ENCODE measurements around the gene CDK19.
"Not testable (repeated sequence)": the region's sequence is repeated elsewhere in the genome, so short reads cannot be mapped to it uniquely, and the experiment has no call there.

CDK19 gene

DNA sequence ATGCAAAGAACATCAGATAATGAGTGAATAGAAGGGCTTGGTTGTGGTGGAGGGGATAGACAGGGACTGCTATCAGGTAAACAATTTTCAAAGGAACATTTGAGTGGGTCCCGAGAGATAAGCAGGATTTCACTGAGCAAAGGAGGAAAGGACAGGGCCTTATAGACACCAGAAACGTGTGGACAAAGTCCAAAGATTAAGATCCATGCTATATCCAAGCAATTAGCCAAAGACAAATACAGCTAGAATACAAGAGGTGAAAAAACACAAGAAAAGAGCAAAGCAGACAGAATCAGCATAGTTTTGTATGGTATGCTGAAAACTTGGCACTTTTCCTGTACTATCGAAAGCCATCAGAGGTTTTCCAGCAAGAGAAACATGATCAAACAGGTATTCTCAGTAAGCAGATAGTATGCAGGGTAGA lies 59.8 kb downstream of the CDK19 start:
- DNase-seq, result no peak

DNA sequence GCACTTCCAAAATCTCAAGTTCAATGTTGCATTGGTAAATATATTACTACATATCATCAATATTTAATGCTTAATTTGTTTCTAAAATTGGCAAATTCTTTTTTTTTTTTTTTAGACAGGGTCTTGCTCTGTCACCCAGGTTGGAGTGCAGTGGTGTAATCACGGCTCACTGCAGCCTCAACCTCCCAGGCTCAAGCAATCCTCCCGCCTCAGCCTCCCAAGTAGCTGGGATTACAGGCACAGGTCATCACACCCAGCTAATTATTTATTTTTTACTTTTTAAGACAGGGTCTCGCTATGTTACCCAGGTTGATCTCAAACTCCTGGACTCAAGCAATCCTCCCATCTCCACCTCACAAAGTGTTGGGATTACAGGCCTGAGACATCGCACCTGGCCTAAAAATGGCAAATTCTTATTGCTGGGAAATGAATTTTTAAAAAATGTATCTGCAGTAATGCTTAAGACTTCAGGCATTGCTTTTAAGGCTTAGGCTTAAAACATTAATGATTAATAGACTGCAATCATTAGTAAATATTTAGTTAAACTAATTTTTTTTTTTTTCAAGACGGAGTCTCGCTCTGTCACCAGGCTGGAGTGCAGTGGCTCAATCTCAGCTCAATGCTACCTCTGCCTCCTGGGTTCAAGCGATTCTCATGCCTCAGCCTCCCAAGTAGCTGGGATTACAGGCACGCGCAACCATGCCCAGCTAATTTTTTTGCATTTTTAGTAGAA lies 61.2 kb downstream of the CDK19 start:
- DNase-seq, result not testable (repeated sequence)

DNA sequence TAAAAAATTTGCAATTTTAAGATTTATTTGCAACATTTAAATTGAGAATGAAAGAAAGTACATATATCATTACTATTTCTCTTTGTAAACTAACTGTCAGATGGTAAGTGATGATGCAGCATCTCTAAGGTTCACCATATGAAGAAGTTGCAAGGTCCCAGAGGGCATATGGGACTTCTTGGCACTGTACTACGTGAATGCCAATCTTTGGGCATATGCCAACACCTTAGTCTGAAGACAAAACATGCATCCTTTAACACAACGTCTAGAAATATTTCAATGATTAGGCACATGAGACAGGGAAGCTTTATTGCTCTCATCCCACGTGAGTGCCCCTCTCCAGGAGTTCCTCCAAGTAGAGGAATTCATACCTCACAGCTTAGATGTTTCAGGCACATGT lies 66.8 kb downstream of the CDK19 start:
- no peak for DNase-seq

DNA sequence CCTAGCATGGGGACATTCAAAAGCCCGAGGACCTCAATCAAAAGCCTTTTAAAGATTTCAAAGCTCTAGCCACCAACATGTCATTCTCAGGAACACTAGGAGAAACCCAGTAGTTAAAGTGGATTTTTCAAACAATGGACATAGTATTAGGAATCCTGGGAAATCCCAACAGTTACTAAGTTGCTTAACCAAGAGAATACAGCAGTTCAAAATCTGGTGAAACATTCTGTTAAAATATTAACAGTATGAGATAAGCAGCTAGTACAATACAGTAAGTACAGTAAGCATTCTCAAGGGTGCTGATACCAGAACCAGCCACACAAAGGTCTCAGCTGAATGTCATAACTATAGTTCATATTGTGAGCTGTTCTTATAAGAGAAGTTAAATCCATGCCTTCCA lies 68.6 kb downstream of the CDK19 start:
- DNase-seq, result no peak

DNA sequence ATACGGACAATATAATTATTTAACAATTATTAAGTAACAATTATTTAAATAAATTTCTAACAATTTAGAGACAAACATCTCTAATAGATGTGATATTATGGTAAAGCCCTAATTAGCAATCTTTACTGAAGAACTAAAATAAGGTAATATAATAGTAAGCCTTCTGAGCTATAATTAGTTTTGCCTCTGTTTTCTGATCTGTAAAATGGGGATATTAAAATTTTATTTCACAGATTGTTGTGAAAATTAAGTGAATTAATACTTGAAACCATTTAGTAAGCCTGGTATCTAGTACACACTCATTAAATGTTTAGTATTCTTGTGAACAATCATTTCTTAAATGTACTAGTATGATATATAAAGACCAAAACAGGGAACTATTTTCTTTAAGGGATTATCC lies 70.3 kb downstream of the CDK19 start:
- no peak for DNase-seq

DNA sequence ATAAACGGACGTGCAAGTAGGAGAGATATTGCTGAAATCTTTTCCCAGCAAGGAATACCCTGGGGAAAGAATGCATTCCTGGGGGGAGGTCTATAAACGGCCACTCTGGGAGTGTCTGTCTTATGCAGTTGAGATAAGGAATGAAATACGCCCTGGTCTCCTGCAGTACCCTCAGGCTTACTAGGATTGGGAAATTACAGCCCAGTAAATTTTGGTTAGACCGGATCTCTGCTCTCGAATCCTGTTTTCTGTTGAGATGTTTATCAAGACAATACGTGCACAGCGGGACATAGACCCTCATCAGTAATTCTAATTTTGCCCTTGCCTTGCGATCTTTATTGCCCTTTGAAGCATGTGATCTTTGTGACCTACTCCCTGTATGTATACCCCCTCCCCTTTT lies 72.7 kb downstream of the CDK19 start:
- DNase-seq, result not testable (repeated sequence)

DNA sequence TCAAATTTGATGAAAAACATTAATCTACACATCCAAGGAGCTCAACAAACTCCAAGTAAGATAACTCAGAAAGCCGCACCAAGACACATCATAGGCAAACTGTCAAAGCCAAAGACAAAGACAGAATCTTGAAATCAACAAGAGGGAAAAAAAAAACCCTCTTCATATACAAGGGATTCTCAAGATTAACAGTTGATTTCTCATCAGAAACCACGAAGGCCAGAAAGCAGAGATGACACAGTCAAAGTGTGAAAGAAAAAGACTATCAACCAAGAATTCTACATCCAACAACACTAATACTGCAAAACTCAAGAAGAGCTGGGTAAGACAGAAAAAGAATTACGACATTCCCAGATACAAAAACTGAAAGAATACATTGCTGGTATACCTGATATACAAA lies 73.8 kb downstream of the CDK19 start:
- no peak for DNase-seq

DNA sequence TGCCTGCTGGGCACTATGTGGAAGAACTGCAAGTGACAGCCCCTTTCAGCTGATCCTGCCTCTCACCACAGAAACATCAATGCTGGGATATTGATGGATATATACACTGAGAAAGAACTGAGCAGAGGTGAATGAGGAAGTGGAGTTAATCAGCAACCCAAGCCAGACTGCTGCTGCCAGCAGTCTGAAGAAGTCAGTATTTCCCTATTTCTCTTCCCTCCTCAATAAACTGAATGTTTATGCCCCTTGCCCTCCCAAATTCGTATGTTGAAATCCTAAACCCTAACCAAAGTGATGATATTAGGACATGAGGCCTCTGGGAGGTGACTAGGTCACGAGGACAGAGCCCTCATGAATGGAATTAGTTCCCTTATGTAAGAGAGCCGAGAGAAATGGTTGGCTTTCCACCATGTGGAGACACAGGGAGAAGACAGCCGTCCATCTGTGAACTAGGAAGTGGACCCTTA lies 76.3 kb downstream of the CDK19 start:
- DNase-seq, result no peak

DNA sequence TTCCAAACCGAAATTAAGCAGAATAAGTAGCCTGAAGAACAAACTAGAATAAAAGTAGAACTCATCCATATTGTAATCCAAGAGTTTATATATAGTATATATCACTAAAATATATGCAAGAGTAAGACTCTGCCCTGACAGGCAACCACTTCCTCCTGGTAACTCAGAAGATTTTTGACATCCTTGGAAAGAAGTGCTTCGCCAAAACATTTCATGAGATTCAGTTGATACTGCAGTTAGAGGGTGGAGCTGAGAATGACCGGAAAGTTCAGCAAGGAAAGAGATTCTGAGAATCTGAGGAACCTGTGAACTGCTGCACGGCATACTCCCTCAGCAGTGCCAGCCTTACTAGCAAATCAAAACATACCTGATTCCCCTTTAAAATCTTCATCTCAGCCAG lies 79.6 kb downstream of the CDK19 start:
- no peak for DNase-seq

DNA sequence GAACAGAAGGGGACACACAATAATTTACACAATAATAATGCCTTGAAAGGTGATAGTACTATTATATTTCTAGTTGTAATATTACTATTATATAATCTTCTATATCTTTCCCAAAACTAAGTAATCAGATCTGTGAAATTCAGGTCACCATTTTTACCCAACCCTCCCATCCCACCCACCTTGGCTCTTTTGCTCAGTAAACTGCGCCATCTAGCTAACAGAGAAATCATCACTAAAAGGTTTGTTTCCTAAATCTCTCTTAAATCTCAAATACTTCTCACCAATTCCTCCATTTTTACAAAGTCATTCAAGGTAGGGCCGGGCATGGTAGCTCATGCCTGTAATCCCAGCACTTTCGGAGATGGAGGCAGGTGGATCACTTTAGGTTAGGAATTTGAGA lies 83.4 kb downstream of the CDK19 start:
- no peak for DNase-seq

DNA sequence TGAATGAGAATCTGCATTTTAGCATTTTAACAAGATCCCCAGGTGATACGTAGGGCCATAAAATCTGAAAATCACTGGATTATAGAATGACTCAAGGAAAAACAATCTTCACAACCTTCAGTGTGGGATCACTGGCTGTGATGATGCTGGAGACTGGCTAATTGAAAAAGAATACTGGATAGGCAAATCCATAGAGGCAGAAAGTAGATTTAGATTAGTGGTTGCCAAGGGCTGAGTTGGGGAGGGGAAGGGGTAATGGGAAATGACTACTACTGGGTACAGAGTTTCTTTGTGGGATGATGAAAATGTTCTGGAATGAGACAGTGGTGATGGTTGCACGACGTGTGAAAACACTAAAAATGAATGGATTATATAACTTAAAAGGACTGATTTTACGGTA lies 84.1 kb downstream of the CDK19 start:
- no peak for DNase-seq

DNA sequence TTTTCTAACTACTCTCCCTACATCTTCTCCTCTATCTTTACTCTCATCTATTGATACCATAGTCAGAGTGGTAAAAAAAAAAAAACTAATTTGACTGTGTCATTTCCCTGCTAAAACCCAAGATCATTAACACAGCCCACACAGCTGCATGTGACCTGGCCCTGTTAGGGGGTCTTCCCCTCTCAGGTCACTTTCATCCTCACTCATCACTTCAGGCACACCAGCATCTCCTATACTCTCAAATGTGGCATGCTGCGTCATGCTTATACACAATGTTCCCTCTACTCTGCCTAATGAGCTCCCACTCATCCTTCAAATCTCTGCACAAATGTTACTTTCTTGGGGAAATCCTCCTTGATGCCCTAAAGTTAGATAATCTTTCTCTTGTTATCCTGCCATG lies 86.8 kb downstream of the CDK19 start:
- no peak for DNase-seq

DNA sequence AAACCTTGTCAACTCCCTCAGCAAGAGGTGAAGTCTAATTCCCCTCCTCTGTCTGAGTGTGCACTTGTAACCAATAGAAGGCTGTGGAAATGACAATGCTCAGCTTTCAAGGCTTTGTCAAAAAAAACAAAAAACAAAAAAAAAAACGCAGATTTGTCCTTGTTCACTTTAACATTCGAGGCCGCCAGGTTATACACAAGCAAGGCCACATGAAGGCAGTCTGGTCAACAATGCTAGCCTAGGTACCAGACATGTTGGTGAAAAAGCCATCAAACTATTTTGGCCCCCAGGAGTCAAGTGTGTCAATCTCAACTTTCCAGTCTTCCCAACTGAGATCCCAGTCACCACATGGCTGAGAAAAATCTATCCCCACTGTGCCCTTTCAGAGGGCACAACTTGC lies 92.3 kb downstream of the CDK19 start:
- no peak for DNase-seq

DNA sequence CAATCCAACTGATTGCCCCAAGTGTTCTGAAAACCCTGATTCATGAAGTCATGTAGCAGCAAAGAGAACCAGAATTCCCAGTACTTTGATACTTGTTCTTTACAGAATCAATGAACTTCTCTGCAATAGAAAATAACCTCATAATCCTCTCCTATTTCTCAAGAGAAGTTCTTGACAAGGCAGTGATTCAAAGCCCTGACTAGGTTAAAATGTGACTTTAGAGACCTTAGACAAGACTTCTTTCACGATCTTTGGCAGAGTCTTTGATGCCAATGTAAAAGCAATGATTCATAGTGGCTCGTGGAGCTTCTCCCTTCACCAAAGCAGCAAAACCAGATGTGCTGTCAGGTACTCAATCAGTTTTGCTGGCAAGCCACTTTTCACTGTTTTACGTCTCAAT lies 95.2 kb downstream of the CDK19 start:
- no peak for DNase-seq

DNA sequence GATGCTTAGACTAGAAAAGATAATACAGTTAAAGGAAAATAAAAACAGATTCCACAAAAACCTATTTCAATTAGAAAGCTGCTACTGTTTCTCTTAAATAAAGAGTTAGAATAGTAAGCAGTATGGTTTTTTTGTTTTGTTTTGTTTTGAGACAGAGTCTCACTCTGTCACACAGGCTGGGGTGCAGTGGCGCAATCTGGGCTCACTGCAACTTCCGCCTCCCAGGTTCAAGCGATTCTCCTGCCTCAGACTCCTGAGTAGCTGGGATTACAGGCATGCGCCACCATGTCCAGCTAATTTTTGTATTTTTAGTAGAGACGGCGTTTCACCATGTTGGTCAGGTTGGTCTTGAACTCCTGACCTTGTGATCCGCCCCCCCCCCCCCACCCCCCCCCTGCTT lies 95.7 kb downstream of the CDK19 start:
- not testable (repeated sequence) for DNase-seq

DNA sequence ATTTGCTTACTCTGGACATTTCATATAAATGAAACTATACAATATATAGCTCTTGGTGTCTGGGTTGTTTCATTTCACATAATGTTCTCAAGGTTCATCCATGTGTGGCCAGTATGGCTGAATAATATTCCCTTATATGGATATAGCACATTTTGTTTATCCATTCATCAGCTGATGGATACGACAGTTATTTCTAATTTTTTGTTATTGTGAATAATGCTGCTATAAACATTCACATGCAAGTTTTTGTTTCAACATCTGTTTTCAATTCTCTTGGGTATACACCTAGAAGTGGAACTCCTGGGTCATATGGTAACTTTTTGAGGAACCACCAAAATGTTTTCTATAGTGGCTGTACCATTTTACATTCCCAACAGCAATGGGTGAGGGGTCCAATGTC lies 101.1 kb downstream of the CDK19 start:
- no peak for DNase-seq

DNA sequence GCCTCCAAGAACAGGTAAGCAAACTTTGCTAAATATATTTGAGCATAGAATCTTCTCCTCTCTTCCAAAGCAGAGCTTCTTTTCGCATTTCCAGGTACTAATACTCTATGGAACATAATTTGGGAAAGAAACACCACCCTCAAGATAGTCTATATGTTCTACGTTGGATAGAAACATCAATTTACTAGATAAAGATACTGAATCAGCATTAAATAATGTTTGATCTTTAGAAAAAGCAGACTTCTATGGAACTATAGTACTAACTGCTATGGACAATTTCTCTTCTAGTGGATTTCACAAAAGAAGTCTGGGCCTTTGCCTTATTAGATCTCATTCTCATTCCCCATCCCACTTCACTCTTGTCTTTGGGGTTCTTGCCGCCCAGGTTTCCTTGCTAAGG lies 103.0 kb downstream of the CDK19 start:
- DNase-seq, result no peak

DNA sequence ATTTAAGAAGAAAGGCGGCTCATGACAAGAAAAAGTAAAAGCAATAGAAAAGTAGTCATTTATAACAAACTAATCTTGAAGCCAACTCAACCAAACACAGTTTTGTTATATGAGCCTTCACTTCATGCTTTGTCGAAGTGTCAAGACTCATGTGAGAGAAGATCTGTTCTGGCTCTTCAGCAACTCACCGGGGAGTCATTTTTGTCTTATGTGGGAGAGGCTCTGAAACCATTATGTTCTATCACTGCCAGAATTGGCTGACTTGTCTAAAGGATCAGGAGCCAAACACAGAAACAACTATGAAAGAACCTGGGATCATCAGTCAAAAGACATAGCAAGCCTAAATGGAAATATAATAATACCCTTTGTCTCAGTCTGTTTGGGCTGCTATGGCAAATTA lies 105.2 kb downstream of the CDK19 start:
- no peak for DNase-seq

DNA sequence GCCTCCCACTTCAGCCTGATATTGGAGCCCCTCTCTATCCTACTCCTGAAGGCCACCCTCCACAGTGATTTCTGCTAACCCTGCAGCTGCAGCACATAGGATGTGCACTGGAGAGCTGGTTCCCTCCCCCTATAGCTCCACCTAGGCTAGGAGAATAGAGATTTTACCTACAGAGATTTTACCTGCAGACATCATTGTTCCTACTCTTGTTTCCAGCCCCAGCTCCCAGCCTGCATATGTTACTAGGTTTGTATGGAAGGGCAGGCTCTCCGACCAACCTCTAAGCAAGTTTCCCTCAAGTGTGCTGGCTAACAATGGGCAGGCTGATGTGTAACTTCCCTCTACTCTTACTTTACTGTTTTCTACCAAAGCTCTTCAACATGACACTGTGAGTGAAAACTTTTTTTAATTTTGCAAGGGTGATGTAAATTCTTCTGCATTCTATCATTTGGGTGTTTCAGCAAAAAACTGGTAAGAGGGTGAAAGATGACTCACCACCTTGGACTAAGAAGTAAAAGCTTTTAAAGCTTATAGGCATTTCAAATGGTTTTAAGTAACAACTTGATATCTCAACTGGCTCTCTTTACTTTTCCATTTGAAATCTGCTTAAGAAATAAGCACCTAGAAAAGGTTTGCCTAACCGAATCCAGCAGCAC lies 106.8 kb downstream of the CDK19 start:
- DNase-seq, result no peak

DNA sequence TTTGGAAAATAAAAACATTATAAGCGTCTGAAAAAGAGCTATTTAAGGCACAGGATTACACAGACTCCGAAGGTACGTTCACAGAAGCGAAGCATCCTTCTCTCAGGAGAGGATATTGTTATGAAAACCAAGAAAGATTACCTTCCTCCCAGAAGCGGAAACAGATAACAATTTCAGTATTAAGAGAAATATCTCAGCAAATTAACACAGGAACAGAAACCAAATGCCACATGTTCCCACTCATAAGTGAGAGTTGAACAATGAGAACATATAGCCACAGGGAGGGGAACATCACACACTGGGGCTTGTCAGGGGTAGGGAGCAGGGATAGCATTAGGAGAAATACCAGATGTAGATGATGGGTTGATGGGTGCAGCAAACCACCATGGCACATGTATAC lies 109.7 kb downstream of the CDK19 start:
- no peak for DNase-seq

DNA sequence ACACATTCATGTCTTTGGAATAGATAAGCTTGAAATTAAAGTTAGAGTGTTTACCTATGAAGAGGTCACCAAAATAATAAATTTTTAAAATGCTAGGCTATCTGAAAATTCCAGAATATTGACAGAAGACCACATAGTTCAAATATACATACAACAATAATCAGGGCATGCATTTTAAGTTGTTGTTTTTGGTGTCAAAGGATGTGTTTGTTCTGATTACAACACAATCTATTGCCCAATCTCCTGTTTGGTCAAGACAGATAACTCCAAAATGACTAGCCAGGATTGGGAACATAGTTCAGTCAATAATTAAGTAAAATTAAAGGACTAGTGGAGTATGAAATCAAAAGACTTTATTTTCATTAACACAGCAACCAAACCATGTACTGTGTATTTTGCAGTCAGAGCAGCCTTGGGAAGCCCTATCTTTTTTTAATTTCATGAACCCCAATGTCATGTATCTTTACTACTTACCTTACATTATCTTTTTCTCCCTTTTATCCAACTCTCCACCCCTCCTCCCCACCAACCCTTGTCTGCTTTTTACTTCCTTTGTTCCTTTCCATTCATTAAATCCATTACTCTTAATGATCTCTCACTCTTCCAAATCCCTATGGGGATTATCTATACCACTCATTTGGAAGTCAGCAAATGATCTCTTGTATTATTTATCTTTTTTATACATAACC lies 111.2 kb downstream of the CDK19 start:
- no peak for DNase-seq

DNA sequence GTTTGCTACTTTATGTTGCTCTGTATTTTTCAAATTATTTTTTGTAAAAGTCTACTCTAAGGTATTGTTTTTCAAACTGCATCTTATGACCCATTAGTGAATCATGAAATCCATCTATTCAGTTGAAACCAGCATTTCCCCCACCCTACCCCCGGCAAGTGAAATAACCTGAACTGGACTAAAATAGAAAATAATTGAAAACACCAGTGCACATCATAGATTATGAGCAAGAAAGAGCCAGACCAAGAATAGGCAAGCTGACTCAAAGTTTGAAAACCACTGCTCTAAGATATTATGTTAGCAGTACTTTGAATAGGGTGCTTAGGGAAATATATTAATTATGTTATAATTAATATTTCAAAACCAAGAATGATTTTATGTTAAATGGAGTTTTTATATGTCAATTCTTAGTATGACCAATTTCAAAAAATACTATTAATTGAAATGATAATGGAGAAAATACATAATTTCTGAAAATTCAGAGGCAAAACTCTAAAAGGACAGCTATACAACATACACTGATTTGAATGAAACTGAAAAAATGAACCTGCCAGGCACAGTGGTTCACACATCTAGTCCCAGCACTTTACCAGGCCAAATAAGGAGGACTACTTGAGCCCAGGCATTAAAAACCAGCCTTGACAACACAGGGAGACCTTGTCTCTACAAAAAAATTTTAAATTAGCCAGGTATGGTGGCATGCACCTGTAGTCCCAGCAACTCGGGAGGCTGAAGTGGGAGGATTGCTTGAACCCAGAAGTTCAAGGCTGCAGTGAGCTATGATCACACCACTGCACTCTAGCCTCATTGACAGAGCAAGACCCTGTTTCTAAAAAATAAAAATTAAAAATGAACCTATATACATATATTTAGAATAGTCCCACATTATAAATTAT lies 112.0 kb downstream of the CDK19 start:
- no peak for DNase-seq

DNA sequence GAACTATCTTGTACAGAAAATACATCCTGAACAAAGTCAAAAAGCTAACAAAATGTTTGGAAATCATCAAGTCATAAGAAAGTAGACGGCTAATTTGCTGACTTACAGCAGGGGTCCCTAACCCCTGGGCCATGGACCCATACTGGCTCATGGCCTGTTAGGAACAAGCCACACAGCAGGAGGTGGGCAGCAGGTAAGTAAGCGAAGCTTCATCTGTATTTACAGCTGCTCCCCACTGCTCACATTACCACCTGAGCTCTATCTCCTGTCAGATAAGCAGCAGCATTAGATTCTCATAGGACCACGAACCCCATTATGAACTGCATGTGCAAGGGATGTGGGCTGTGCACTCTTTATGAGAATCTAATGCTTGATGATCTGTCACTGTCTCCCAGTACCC lies 115.5 kb downstream of the CDK19 start:
- DNase-seq, result no peak
